ENCODE measurements around the gene ARHGAP36. TPM values are rescaled to one million over a fixed set of nuclear protein-coding genes. Genes with fewer than 3 reads are reported as not detected.
A peak's percentile ranks its signal among the peaks of the same experiment; 100 is the strongest.

Gene ARHGAP36
- total RNA-seq, 1 experiment from 2014 or later: not detected

DNA sequence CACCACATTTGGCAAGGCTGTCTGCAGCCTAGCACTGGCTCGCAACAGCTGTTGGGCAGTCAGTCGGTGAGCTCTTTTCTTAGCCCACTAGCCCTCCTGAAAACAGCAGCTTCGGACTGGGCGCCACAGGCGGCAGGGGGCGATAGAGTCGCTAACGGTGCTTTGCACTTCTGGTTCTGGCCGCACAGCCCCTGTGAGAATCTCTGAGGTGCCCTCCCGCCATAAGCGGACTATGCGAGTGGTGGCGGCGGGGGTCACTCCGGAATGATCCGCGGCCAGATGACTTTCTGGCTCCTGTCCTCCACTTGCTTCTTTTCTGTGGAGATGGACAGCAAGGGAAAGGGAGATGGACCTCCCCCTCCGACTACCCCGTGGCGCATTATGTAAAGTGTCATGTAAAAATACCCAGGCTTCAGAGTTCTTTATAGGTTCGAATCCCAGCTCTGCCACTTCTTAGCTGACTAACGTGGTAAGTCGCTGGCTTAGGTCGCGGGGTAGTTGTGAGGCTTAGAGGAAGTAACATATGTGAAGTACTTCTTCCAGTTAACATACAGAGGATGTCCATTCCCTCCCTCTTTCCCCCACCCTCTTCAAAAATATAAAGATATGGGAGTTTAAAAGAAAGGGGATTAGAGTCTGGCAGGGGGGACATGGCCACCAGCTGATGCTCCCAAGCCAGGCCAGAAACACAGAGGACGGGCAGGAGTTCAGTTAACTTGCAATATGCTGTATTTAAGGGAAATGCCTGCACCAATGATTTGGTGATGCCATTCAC lies 11.0 kb downstream of the ARHGAP36 start:
- Histone ChIP-seq H3K79me2 (ENCODE audit: low read length) (no peaks in the 10 kb centered on the region), H3K4me3 (ENCODE audit: low read length) (no peak overlapping the region), H3K4me2 (ENCODE audit: low read length) (no peak overlapping the region), H3K27me3 (ENCODE audit: low read length) (peaks cover 11% of the 10 kb centered on the region; the same call in 1 of the 2 replicates), H3K9me2 (replicated peaks; ENCODE audit: low read length) (no peaks in the 10 kb centered on the region), H3F3A (ENCODE audit: low read length, unreplicated experiment) (no peaks in the 10 kb centered on the region), H2AFZ (ENCODE audit: low read length) (no peak overlapping the region), H3K9me3 (ENCODE audit: low read length) (no peaks in the 10 kb centered on the region), H3K36me3 (ENCODE audit: low read depth, low read length) (no peaks in the 10 kb centered on the region), H4K20me1 (ENCODE audit: low read length) (no peaks in the 10 kb centered on the region), H3K27ac (ENCODE audit: low read length) (no peak overlapping the region), H3K9ac (ENCODE audit: low read length) (no peak overlapping the region), H3K4me1 (ENCODE audit: insufficient read depth, low read length) (no peaks in the 10 kb centered on the region)
- BruUV-seq (replicated peaks): no TSS peak
- DNase-seq (peak; percentile 28), ATAC-seq (no peak)
- CTCF ChIA-PET: no interaction called here
- TF ChIP-seq EZH2phosphoT487 (IDR thresholded peaks at IDR 0.05; ENCODE audit: borderline replicate concordance, low read length): no peak
- no peak for TF ChIP-seq EZH2 (IDR thresholded peaks at IDR 0.05; ENCODE audit: low read length, unreplicated experiment)
- TF ChIP-seq, protein P1, sequence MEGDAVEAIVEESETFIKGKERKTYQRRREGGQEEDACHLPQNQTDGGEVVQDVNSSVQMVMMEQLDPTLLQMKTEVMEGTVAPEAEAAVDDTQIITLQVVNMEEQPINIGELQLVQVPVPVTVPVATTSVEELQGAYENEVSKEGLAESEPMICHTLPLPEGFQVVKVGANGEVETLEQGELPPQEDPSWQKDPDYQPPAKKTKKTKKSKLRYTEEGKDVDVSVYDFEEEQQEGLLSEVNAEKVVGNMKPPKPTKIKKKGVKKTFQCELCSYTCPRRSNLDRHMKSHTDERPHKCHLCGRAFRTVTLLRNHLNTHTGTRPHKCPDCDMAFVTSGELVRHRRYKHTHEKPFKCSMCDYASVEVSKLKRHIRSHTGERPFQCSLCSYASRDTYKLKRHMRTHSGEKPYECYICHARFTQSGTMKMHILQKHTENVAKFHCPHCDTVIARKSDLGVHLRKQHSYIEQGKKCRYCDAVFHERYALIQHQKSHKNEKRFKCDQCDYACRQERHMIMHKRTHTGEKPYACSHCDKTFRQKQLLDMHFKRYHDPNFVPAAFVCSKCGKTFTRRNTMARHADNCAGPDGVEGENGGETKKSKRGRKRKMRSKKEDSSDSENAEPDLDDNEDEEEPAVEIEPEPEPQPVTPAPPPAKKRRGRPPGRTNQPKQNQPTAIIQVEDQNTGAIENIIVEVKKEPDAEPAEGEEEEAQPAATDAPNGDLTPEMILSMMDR (conservative IDR thresholded peaks at IDR 0.05; ENCODE audit: low read depth, low read length): peak; percentile 51
- intact Hi-C loops (cut with micrococcal nuclease): no loop called here
- POLR2A ChIA-PET (ENCODE audit: unreplicated experiment): no interaction called here

DNA sequence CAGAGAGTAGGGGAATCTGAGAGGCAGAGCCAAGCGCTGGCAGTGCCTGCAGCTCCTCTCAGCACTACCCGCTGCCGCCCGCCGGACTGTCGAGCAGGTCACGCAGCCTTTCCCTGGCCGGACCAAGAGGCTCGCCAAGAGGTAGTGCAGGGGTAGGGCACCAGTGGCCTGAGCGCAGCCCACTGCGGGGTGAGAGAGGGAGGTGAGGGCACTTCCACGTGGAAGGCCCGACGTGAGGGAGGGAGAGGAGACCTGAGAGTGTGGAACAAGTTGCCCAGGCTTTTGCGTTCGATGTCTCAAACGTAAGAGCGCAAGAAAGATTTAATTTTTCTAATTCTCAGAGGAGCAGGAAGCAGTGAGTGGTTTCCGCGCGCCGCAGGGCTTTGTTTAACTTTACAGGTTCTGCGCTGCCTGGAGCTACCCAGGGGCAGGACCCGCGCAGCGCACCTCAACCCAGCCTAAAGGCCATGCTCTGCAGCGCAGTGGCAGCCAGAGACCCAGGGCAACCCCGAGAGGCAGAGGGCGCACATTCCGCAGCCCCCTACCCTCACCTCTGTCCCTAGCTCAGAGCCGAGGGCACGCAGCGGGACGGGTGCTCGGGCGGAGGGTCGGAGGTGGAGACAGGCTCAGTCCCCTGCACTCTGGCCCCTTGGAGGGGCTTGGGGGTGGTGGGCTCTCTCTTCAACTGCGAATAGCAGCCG lies 14.9 kb downstream of the ARHGAP36 start:
- Histone ChIP-seq H3K27ac (ENCODE audit: low read length) (no peak overlapping the region), H2AFZ (ENCODE audit: low read length) (no peak overlapping the region), H4K20me1 (ENCODE audit: low read length) (no peaks in the 10 kb centered on the region), H3K9ac (ENCODE audit: low read length) (no peak overlapping the region), H3K36me3 (ENCODE audit: low read depth, low read length) (no peaks in the 10 kb centered on the region), H3K9me2 (replicated peaks; ENCODE audit: low read length) (no peaks in the 10 kb centered on the region), H3K4me2 (ENCODE audit: low read length) (no peak overlapping the region), H3F3A (ENCODE audit: low read length, unreplicated experiment) (no peaks in the 10 kb centered on the region), H3K4me1 (ENCODE audit: insufficient read depth, low read length) (no peaks in the 10 kb centered on the region), H3K79me2 (ENCODE audit: low read length) (no peaks in the 10 kb centered on the region), H3K4me3 (ENCODE audit: low read length) (no peak overlapping the region), H3K27me3 (ENCODE audit: low read length) (peaks cover 5% of the 10 kb centered on the region; the same call in 1 of the 2 replicates), H3K9me3 (ENCODE audit: low read length) (no peaks in the 10 kb centered on the region)
- ChIA-PET CTCF (no interaction called here), POLR2A (ENCODE audit: unreplicated experiment) (no interaction called here)
- intact Hi-C loops (cut with micrococcal nuclease): no loop called here
- BruUV-seq (replicated peaks): no TSS peak
- DNase-seq: no peak
- no peak for TF ChIP-seq EZH2 (IDR thresholded peaks at IDR 0.05; ENCODE audit: low read length, unreplicated experiment)
- no peak for TF ChIP-seq EZH2phosphoT487 (IDR thresholded peaks at IDR 0.05; ENCODE audit: borderline replicate concordance, low read length)
- TF ChIP-seq, protein P1 (conservative IDR thresholded peaks at IDR 0.05; ENCODE audit: low read depth, low read length): no peak
- ATAC-seq: no peak

DNA sequence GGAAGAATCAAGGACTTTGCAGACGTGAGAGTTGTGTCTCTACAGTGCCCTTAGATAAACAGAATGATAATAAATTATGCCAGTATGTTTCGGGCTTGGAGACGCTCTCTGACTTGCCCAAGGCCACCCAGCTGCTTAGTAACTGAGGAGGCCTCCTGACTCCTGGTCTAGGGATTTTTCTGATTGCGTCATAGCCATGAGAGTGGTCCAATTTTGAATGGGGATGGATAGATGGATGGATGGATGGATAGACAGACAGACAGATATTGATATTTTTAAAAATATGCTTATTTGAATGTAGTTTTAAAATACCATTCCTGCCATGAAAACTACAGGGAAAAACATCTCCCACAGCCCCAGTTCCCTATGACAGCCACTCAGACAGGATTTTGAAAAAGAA lies 15.5 kb downstream of the ARHGAP36 start:
- Histone ChIP-seq H3K4me3 (ENCODE audit: low read length) (no peak overlapping the region), H2AFZ (ENCODE audit: low read length) (no peak overlapping the region), H3F3A (ENCODE audit: low read length, unreplicated experiment) (no peaks in the 10 kb centered on the region), H3K9ac (ENCODE audit: low read length) (no peak overlapping the region), H3K4me1 (ENCODE audit: insufficient read depth, low read length) (no peaks in the 10 kb centered on the region), H3K27ac (ENCODE audit: low read length) (no peak overlapping the region), H3K79me2 (ENCODE audit: low read length) (no peaks in the 10 kb centered on the region), H3K4me2 (ENCODE audit: low read length) (no peak overlapping the region), H3K9me3 (ENCODE audit: low read length) (no peaks in the 10 kb centered on the region), H3K36me3 (ENCODE audit: low read depth, low read length) (no peaks in the 10 kb centered on the region), H3K27me3 (ENCODE audit: low read length) (peaks cover 4% of the 10 kb centered on the region; the same call in 1 of the 2 replicates), H4K20me1 (ENCODE audit: low read length) (no peaks in the 10 kb centered on the region), H3K9me2 (replicated peaks; ENCODE audit: low read length) (no peaks in the 10 kb centered on the region)
- no peak for DNase-seq
- no peak for ATAC-seq
- BruUV-seq (replicated peaks): no TSS peak
- TF ChIP-seq, protein P1 (conservative IDR thresholded peaks at IDR 0.05; ENCODE audit: low read depth, low read length): no peak
- TF ChIP-seq EZH2 (IDR thresholded peaks at IDR 0.05; ENCODE audit: low read length, unreplicated experiment): no peak
- no peak for TF ChIP-seq EZH2phosphoT487 (IDR thresholded peaks at IDR 0.05; ENCODE audit: borderline replicate concordance, low read length)
- POLR2A ChIA-PET (ENCODE audit: unreplicated experiment): no interaction called here
- intact Hi-C loops (cut with micrococcal nuclease): no loop called here
- CTCF ChIA-PET: no interaction called here
